Liver (tissue), 9 donors: ENCODE results near the gene CETN1. TPM values are rescaled to one million over a fixed set of nuclear protein-coding genes. Genes with fewer than 3 reads are reported as not detected.

Experiments
- DNase-seq: peaks from one replicate; pipeline ENCODE4 v3.0.0-alpha.2; 2017; ENCODE audit warnings: low spot score
- H3K27ac ChIP-seq, 2 donors: one replicate each; pipeline ENCODE4 v1.7.0; 2013; ENCODE audit warnings: inconsistent platforms in 2 of 2, low read length in 2 of 2, control low read depth in 1 of 2, low read depth in 1 of 2, mild to moderate bottlenecking in 1 of 2
- H3K27me3 ChIP-seq, 4 donors: one replicate each; pipeline versions ENCODE4 v1.6.1 to v1.7.0; 2013; ENCODE audit warnings: low read length in 3 of 4, inconsistent platforms in 1 of 4, mild to moderate bottlenecking in 1 of 4, moderate library complexity in 1 of 4; ENCODE audit not compliant: control insufficient read depth in 4 of 4, insufficient read depth in 4 of 4
- H3K36me3 ChIP-seq, 4 donors: one replicate each; pipeline versions ENCODE4 v1.6.1 to v1.7.0; 2013; ENCODE audit warnings: low read length in 3 of 4, mild to moderate bottlenecking in 3 of 4, low read depth in 1 of 4, moderate library complexity in 1 of 4; ENCODE audit not compliant: control insufficient read depth in 4 of 4, insufficient read depth in 3 of 4
- H3K4me1 ChIP-seq, 4 donors: one replicate each; pipeline versions ENCODE4 v1.6.1 to v1.7.0; 2013; ENCODE audit warnings: low read length in 3 of 4, mild to moderate bottlenecking in 3 of 4, moderate library complexity in 1 of 4; ENCODE audit not compliant: control insufficient read depth in 4 of 4, insufficient read depth in 4 of 4
- H3K4me3 ChIP-seq, 3 donors: one replicate each; pipeline versions ENCODE4 v1.6.1 to v1.7.0; 2013; ENCODE audit warnings: low read length in 3 of 3, control low read depth in 1 of 3, low read depth in 1 of 3, mild to moderate bottlenecking in 1 of 3
- H3K9ac ChIP-seq, 2 donors: one replicate each; pipeline ENCODE4 v1.7.0; 2013; ENCODE audit warnings: low read length in 2 of 2, mild to moderate bottlenecking in 2 of 2, moderate library complexity in 2 of 2, control low read depth in 1 of 2, low read depth in 1 of 2
- H3K9me3 ChIP-seq, 4 donors: one replicate each; pipeline versions ENCODE4 v1.6.1 to v1.7.0; 2013; ENCODE audit warnings: low read length in 3 of 4; ENCODE audit not compliant: control insufficient read depth in 4 of 4
- ATF3 ChIP-seq: IDR thresholded peaks from 2 replicates; pipeline ENCODE4 v1.6.1; 2016; ENCODE audit warnings: antibody characterized with exemption
- CTCF ChIP-seq: fragments of 150-350 bp; IDR thresholded peaks from 2 replicates; pipeline ENCODE4 v1.5.1; 2017; ENCODE audit warnings: improper control_type of control experiment, low read depth, low read length; ENCODE audit not compliant: missing input control
- FOXA1 ChIP-seq: IDR thresholded peaks from 2 replicates; pipeline ENCODE4 v1.6.1; 2016; ENCODE audit warnings: antibody characterized with exemption
- FOXA2 ChIP-seq: IDR thresholded peaks from 2 replicates; pipeline ENCODE4 v1.6.1; 2016; ENCODE audit warnings: antibody characterized with exemption
- GABPA ChIP-seq, 2 donors: IDR thresholded peaks in 1 of 2; conservative IDR thresholded peaks in 1 of 2; 2 replicates each; pipeline ENCODE4 v1.6.1; 2016; ENCODE audit warnings: antibody characterized with exemption in 2 of 2, mild to moderate bottlenecking in 1 of 2, moderate library complexity in 1 of 2
- HNF4A ChIP-seq, 2 donors: conservative IDR thresholded peaks; 2 replicates each; pipeline ENCODE4 v1.6.1; 2016; ENCODE audit warnings: antibody characterized with exemption in 2 of 2, mild to moderate bottlenecking in 2 of 2
- HNF4G ChIP-seq: IDR thresholded peaks from 2 replicates; pipeline ENCODE4 v1.6.1; 2016; ENCODE audit warnings: antibody characterized with exemption
- JUND ChIP-seq, 2 donors: IDR thresholded peaks; 2 replicates each; pipeline ENCODE4 v1.6.1; 2016; ENCODE audit warnings: antibody characterized with exemption in 2 of 2
- MAX ChIP-seq: IDR thresholded peaks from 2 replicates; pipeline ENCODE4 v1.6.1; 2016; ENCODE audit warnings: antibody characterized with exemption
- NR2F2 ChIP-seq: IDR thresholded peaks from 2 replicates; pipeline ENCODE4 v1.6.1; 2016; ENCODE audit warnings: antibody characterized with exemption
- RAD21 ChIP-seq, 2 donors: IDR thresholded peaks; 2 replicates each; pipeline ENCODE4 v1.6.1; 2016; ENCODE audit warnings: antibody characterized with exemption in 2 of 2, mild to moderate bottlenecking in 2 of 2
- REST ChIP-seq: IDR thresholded peaks from 2 replicates; pipeline ENCODE4 v1.6.1; 2016; ENCODE audit warnings: antibody characterized with exemption, mild to moderate bottlenecking
- RXRA ChIP-seq, 2 donors: IDR thresholded peaks; 2 replicates each; pipeline ENCODE4 v1.6.1; 2017 to 2018; ENCODE audit warnings: antibody characterized with exemption in 2 of 2, mild to moderate bottlenecking in 1 of 2
- SP1 ChIP-seq: IDR thresholded peaks from 2 replicates; pipeline ENCODE4 v1.6.1; 2018; ENCODE audit warnings: antibody characterized with exemption, mild to moderate bottlenecking
- TAF1 ChIP-seq: conservative IDR thresholded peaks from 2 replicates; pipeline ENCODE4 v1.6.1; 2016; ENCODE audit warnings: antibody characterized with exemption, mild to moderate bottlenecking
- YY1 ChIP-seq: IDR thresholded peaks from 2 replicates; pipeline ENCODE4 v1.6.1; 2016; ENCODE audit warnings: antibody characterized with exemption, mild to moderate bottlenecking
- ZBTB33 ChIP-seq: IDR thresholded peaks from 2 replicates; pipeline ENCODE4 v1.6.1; 2016; ENCODE audit warnings: antibody characterized with exemption
- WGBS: extraction: QIAGEN DNeasy Blood & Tissue Kit; methylation state at CpG from one replicate; pipeline ENCODE4 v1.1.7; 2013; 5-methylcytosine and 5-hydroxymethylcytosine counted together
- polyA plus RNA-seq, 2 donors: library from polyadenylated mRNA; stranded (reverse) in 1 of 2; unstranded in 1 of 2; fragments of 200-250 nt in 1 of 2; fragments of >200 nt in 1 of 2; fragmentation: Nextera tagmentation in 1 of 2; extraction: Ambion mirVana in 1 of 2; gene quantifications; one replicate each; pipeline versions ENCODE4 v1.2.1 to v1.2.3, GENCODE V29; 2013 to 2015
- total RNA-seq, 2 donors: library from RNA; depleted of rRNA; stranded (reverse); fragments of >200 nt; gene quantifications; one replicate each; pipeline ENCODE4 v1.2.3, GENCODE V29; 2014
- donor health status: healthy.
- donor health status: healthy.
- donor health status: healthy.
- donor health status: healthy.
- donor health status: healthy.

CETN1 gene
- total and polyA plus RNA-seq, 4 donors, result not detected

GRCh38 chr18:555705-556457 is 24.3 kb upstream of the CETN1 start:
- Histone ChIP-seq H3K4me1 (no peaks in the 10 kb centered on the region), H3K9me3 (no peaks in the 10 kb centered on the region), H3K27me3 (no peaks in the 10 kb centered on the region), H3K27ac (no peak overlapping the region), H3K4me3 (no peak overlapping the region), H3K36me3 (no peaks in the 10 kb centered on the region), H3K9ac (no peak overlapping the region)
- 77% methylated on average over 13 of the region's 13 CpGs for WGBS
- TF ChIP-seq ZBTB33, result no peak
- no peak for TF ChIP-seq RAD21 (IDR thresholded peaks at IDR 0.05)
- no peak for TF ChIP-seq FOXA2
- no peak for TF ChIP-seq SP1
- no peak for TF ChIP-seq YY1
- TF ChIP-seq JUND (IDR thresholded peaks at IDR 0.05), result no peak
- TF ChIP-seq FOXA1, result no peak
- no peak for TF ChIP-seq HNF4G
- TF ChIP-seq TAF1, result no peak
- no peak for TF ChIP-seq HNF4A (conservative IDR thresholded peaks at IDR 0.05)
- TF ChIP-seq NR2F2, result no peak
- no peak for TF ChIP-seq CTCF
- no peak for TF ChIP-seq RXRA (IDR thresholded peaks at IDR 0.05)
- no peak for TF ChIP-seq MAX
- TF ChIP-seq REST, result no peak
- TF ChIP-seq GABPA (IDR thresholded peaks at IDR 0.05 in 1 of 2, conservative IDR thresholded peaks at IDR 0.05 in 1 of 2), result no peak
- no peak for TF ChIP-seq ATF3
- no peak for DNase-seq
